ENCODE results near the gene TOM1L2.

- TF ChIP-seq EZH2 (IDR thresholded peaks at IDR 0.05; ENCODE audit: insufficient read depth, poor library complexity, severe bottlenecking) (no peak), EZH2phosphoT487 (IDR thresholded peaks at IDR 0.05; ENCODE audit: insufficient read depth, low read depth) (no peak)
Observed at GRCh38 chr17:17947966-17948365, 24.2 kb downstream of the TOM1L2 start.
